Measurements from ENCODE around the gene DIDO1.

DNA sequence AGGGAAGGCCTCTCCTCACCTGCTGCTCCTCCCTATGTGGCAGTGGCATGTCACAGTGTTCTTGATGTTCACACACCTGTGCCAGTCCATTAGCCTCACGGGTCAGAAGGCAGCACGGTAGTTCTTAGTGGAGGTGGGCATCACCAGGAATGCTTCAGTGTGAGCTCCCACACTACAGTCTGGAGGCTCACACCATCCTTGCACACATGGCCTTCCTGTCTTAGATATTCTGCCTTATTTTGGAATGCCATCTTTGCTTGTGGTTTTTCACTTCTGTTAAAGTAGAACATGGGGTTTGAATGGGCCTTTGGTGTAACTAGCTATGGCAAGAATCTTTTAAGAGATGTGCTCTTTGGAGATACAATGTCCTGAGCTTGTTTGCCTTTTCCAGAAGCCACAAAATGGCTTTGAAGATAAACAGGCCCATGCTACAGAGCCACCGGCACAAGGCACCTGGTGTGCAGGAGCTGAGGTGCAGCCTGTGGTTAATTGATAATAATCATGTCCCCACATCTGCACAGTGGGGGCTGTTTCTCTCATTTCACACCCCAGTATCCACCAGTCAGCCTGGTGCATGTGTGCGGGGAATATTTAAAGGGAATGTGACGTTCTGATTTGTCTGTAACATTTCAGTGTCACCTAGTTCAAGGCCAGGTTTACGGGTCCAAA lies 23.0 kb upstream of the DIDO1 start:
- TF ChIP-seq, protein P1, sequence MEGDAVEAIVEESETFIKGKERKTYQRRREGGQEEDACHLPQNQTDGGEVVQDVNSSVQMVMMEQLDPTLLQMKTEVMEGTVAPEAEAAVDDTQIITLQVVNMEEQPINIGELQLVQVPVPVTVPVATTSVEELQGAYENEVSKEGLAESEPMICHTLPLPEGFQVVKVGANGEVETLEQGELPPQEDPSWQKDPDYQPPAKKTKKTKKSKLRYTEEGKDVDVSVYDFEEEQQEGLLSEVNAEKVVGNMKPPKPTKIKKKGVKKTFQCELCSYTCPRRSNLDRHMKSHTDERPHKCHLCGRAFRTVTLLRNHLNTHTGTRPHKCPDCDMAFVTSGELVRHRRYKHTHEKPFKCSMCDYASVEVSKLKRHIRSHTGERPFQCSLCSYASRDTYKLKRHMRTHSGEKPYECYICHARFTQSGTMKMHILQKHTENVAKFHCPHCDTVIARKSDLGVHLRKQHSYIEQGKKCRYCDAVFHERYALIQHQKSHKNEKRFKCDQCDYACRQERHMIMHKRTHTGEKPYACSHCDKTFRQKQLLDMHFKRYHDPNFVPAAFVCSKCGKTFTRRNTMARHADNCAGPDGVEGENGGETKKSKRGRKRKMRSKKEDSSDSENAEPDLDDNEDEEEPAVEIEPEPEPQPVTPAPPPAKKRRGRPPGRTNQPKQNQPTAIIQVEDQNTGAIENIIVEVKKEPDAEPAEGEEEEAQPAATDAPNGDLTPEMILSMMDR (conservative IDR thresholded peaks at IDR 0.05 in 1 of 2, IDR thresholded peaks at IDR 0.05 in 1 of 2; ENCODE audit: low read depth in 1 of 2, low read length in 2 of 2), result no peak
- no peak for TF ChIP-seq EZH2 (IDR thresholded peaks at IDR 0.05; ENCODE audit: low read length, missing control alignments)
